IMR-90 (cell line): ENCODE results near the gene RAET1G. TPM values are rescaled to one million over a fixed set of nuclear protein-coding genes. Genes with fewer than 3 reads are reported as not detected.

Source experiments
- ATAC-seq: fragments of 200-7000 bp; cut with Tn5 transposase; 2 replicates; pipeline ENCODE4 v1.9.1; 2020; ENCODE audit warnings: low read depth, mild to moderate bottlenecking, moderate library complexity
- BruUV-seq: library from RNA; stranded (reverse); fragments of 400-500 nt; replicated peaks from 2 replicates; lab custom pipeline; 2021; lab: Mats Ljungman, UMichigan
- CTCF ChIA-PET: fragments of 300-600 bp; formaldehyde crosslinking; extraction: SDS; loops from one replicate; lab custom pipeline; 2021; ENCODE audit warnings: antibody characterized with exemption; lab: Yijun Ruan, JAX
- POLR2A ChIA-PET: fragments of 300-600 bp; sonication (Branson Sonifier 250); formaldehyde crosslinking; loops from one replicate; lab custom pipeline; 2022; ENCODE audit warnings: antibody characterized with exemption; ENCODE audit not compliant: unreplicated experiment; lab: Charles Lee
- DNase-seq: peaks from one replicate; pipeline ENCODE4 v3.0.0; 2013
- H2AFZ ChIP-seq: replicated peaks from 2 replicates; pipeline ENCODE3; 2013; ENCODE audit warnings: low read length, mild to moderate bottlenecking; ENCODE audit not compliant: poor library complexity
- H2AK5ac ChIP-seq: 2 replicates; pipeline ENCODE4 v1.6.1; 2013; ENCODE audit warnings: low read depth, low read length, inconsistent platforms
- H2AK9ac ChIP-seq: replicated peaks from 2 replicates; pipeline ENCODE3; 2013; ENCODE audit warnings: mild to moderate bottlenecking, low read depth, low read length, moderate library complexity; ENCODE audit not compliant: poor library complexity
- H2BK120ac ChIP-seq: 2 replicates; pipeline ENCODE4 v1.6.1; 2013; ENCODE audit warnings: low read depth, low read length, inconsistent platforms
- H2BK15ac ChIP-seq: 3 replicates; pipeline ENCODE4 v1.6.1; 2013; ENCODE audit warnings: low read depth, low read length, inconsistent platforms
- H2BK20ac ChIP-seq: 2 replicates; pipeline ENCODE4 v1.6.1; 2013; ENCODE audit warnings: low read depth, mild to moderate bottlenecking, inconsistent platforms, low read length, moderate library complexity
- H2BK5ac ChIP-seq: 2 replicates; pipeline ENCODE4 v1.6.1; 2013; ENCODE audit warnings: mild to moderate bottlenecking, low read depth, low read length, inconsistent platforms; ENCODE audit not compliant: poor library complexity, severe bottlenecking
- H3K14ac ChIP-seq: replicated peaks from 2 replicates; pipeline ENCODE4 v1.6.1; 2013; ENCODE audit warnings: low read depth, low read length, inconsistent platforms
- H3K18ac ChIP-seq: 2 replicates; pipeline ENCODE4 v1.6.1; 2013; ENCODE audit warnings: low read depth, low read length, control low read depth
- H3K23ac ChIP-seq: 2 replicates; pipeline ENCODE4 v1.6.1; 2013; ENCODE audit warnings: low read depth, low read length, inconsistent platforms
- H3K27ac ChIP-seq: 2 replicates; pipeline ENCODE4 v1.5.1; 2013; ENCODE audit warnings: mild to moderate bottlenecking, control low read depth, low read length; ENCODE audit not compliant: insufficient read depth
- H3K27me3 ChIP-seq: 2 replicates; pipeline ENCODE4 v1.6.1; 2013; ENCODE audit warnings: low read length; ENCODE audit not compliant: control insufficient read depth, insufficient read depth
- H3K36me3 ChIP-seq: 2 replicates; pipeline ENCODE4 v1.6.1; 2013; ENCODE audit warnings: low read length, mixed read lengths; ENCODE audit not compliant: control insufficient read depth, insufficient read depth
- H3K4ac ChIP-seq: 2 replicates; pipeline ENCODE4 v1.6.1; 2013; ENCODE audit warnings: low read depth, low read length, inconsistent platforms
- H3K4me1 ChIP-seq: 2 replicates; pipeline ENCODE4 v1.6.1; 2013; ENCODE audit warnings: low read length, mixed read lengths; ENCODE audit not compliant: control insufficient read depth, insufficient read depth
- H3K4me2 ChIP-seq: 2 replicates; pipeline ENCODE4 v1.6.1; 2013; ENCODE audit warnings: low read depth, mild to moderate bottlenecking, control low read depth, low read length, moderate library complexity
- H3K4me3 ChIP-seq: 2 replicates; pipeline ENCODE4 v1.5.1; 2013; ENCODE audit warnings: low read depth, mild to moderate bottlenecking, control low read depth, low read length, moderate library complexity; ENCODE audit not compliant: insufficient read depth
- H3K56ac ChIP-seq: 2 replicates; pipeline ENCODE4 v1.6.1; 2013; ENCODE audit warnings: low read length, inconsistent platforms; ENCODE audit not compliant: insufficient read depth; ENCODE audit errors: extremely low read depth
- H3K79me1 ChIP-seq, 2 experiments: 2 replicates each; pipeline ENCODE4 v1.6.1; 2013; ENCODE audit warnings: low read length in 2 of 2, inconsistent platforms in 1 of 2, low read depth in 1 of 2
- H3K9ac ChIP-seq: 2 replicates; pipeline ENCODE4 v1.6.1; 2013; ENCODE audit warnings: low read depth, low read length, control low read depth
- H3K9me1 ChIP-seq: 2 replicates; pipeline ENCODE4 v1.6.1; 2013; ENCODE audit warnings: low read length, inconsistent platforms; ENCODE audit not compliant: insufficient read depth
- H3K9me3 ChIP-seq: 2 replicates; pipeline ENCODE4 v1.6.1; 2013; ENCODE audit warnings: low read length; ENCODE audit not compliant: control insufficient read depth, insufficient read depth
- H4K20me1 ChIP-seq: 2 replicates; pipeline ENCODE4 v1.6.1; 2013; ENCODE audit warnings: low read length, inconsistent platforms; ENCODE audit not compliant: insufficient read depth
- H4K5ac ChIP-seq: 2 replicates; pipeline ENCODE4 v1.6.1; 2013; ENCODE audit warnings: mild to moderate bottlenecking, low read depth, low read length, control low read depth
- H4K8ac ChIP-seq, 2 experiments: 2 replicates each; pipeline ENCODE4 v1.6.1; 2013; ENCODE audit warnings: low read depth in 2 of 2, low read length in 2 of 2, control low read depth in 1 of 2, inconsistent platforms in 1 of 2
- H4K91ac ChIP-seq: 2 replicates; pipeline ENCODE4 v1.6.1; 2013; ENCODE audit warnings: low read depth, low read length, inconsistent platforms; ENCODE audit not compliant: insufficient read depth
- BHLHE40 ChIP-seq: fragments of 150-350 bp; IDR thresholded peaks from 2 replicates; pipeline ENCODE4 v1.6.1; 2016; ENCODE audit warnings: mild to moderate bottlenecking, low read depth, low read length
- CHD1 ChIP-seq: IDR thresholded peaks from 2 replicates; pipeline ENCODE4 v1.6.1; 2012; ENCODE audit warnings: low read depth, low read length, improper control_type of control experiment
- ELK1 ChIP-seq: fragments of 150-350 bp; IDR thresholded peaks from 2 replicates; pipeline ENCODE4 v1.6.1; 2016; ENCODE audit warnings: low read depth, mild to moderate bottlenecking, low read length, moderate library complexity, borderline replicate concordance
- MAFK ChIP-seq: IDR thresholded peaks from 2 replicates; pipeline ENCODE4 v1.6.1; 2012; ENCODE audit warnings: low read depth, low read length, improper control_type of control experiment
- POLR2A ChIP-seq: IDR thresholded peaks from 2 replicates; pipeline ENCODE4 v1.6.1; 2012; ENCODE audit warnings: mild to moderate bottlenecking, low read depth, low read length
- RCOR1 ChIP-seq: IDR thresholded peaks from 2 replicates; pipeline ENCODE4 v1.6.1; 2012; ENCODE audit warnings: mild to moderate bottlenecking, low read length, improper control_type of control experiment; ENCODE audit not compliant: insufficient replicate concordance
- RFX5 ChIP-seq: IDR thresholded peaks from 2 replicates; pipeline ENCODE4 v1.8.0; 2012; ENCODE audit warnings: low read depth, mild to moderate bottlenecking, low read length, moderate library complexity
- WGBS, 2 experiments: methylation state at CpG; one replicate each; pipeline versions ENCODE4 v1.1.5 to v1.1.7; 2013; ENCODE audit warnings: missing lambda C conversion rate in 2 of 2; ENCODE audit not compliant: insufficient read length in 1 of 2; ENCODE audit errors: extremely low coverage in 2 of 2; 5-methylcytosine and 5-hydroxymethylcytosine counted together
- dilution Hi-C: fragments of 300-500 bp; cut with HindIII; formaldehyde crosslinking; loops from one replicate; pipeline ENCODE4 v1.14.3; 2018; ENCODE audit warnings: low sequenced_read_pairs; ENCODE audit not compliant: unreplicated experiment
- in situ Hi-C: fragments of 300-500 bp; cut with MboI; formaldehyde crosslinking; loops from 3 replicates; pipeline ENCODE4 v1.14.3; 2019; ENCODE audit warnings: low sequenced_read_pairs, inconsistent platforms, mixed read lengths
- intact Hi-C: fragments of 100-400 bp; cut with micrococcal nuclease; formaldehyde crosslinking; loops from 2 replicates; pipeline ENCODE4 v1.10.0; 2022
- polyA plus RNA-seq, 3 experiments: library from polyadenylated mRNA; depleted of rRNA; stranded (reverse); fragments of >200 nt; gene quantifications; 2 replicates each; pipeline ENCODE4 v1.2.3, GENCODE V29; 2012; ENCODE audit warnings: low replicate concordance in 1 of 3
- total RNA-seq: library from RNA; depleted of rRNA; stranded (reverse); fragments of >200 nt; gene quantifications from 2 replicates; pipeline ENCODE4 v1.2.3, GENCODE V29; 2012

RAET1G gene
- total and polyA plus RNA-seq, 2 of the 4 experiments (the other 2 are of a cell fraction), result 1.3 to 4.2 TPM

- ATAC-seq (no peak), DNase-seq (peak; percentile 62)
- H3K4ac ChIP-seq, result peak overlapping the region; percentile 85
- peak overlapping the region; percentile 26 for H2AFZ ChIP-seq
- no peaks in the 10 kb centered on the region for H3K36me3 ChIP-seq
- H3K14ac ChIP-seq, result peak overlapping the region; percentile 84
- H2BK120ac ChIP-seq, result peak overlapping the region; percentile 92
- WGBS, 2 experiments, result 100% methylated on average over 2 of the region's 5 CpGs; no CpG with 5 or more reads in 1 of the 2 experiments
- H3K9me1 ChIP-seq, result peaks cover 20% of the 10 kb centered on the region
- H3K9ac ChIP-seq, result no peak overlapping the region
- H4K20me1 ChIP-seq, result no peaks in the 10 kb centered on the region
- H3K4me2 ChIP-seq, result no peak overlapping the region
- BruUV-seq, result no TSS peak
- peak overlapping the region; percentile 79 for H3K27ac ChIP-seq
- no peaks in the 10 kb centered on the region for H3K27me3 ChIP-seq
- H2BK20ac ChIP-seq, result peak overlapping the region; percentile 88
- ChIA-PET CTCF (interaction anchor here (0.6 kb wide), 1 partner anchor 865 kb away, joined by 7 read pairs; no protein-coding TSS in a partner anchor), POLR2A (no interaction called here)
- H2BK5ac ChIP-seq, result peak overlapping the region; percentile 91
- peak overlapping the region; percentile 33; the same call in 1 of the 2 replicates for H3K56ac ChIP-seq
- H3K4me3 ChIP-seq, result no peak overlapping the region
- H4K8ac ChIP-seq, result peak overlapping the region; percentile 48 to 91
- dilution Hi-C loops, result no loop called here
- H4K5ac ChIP-seq, result peak overlapping the region; percentile 41
- in situ Hi-C loops, result no loop called here
- no peaks in the 10 kb centered on the region for H3K9me3 ChIP-seq
- H3K79me1 ChIP-seq, result peaks cover 0 to 11% of the 10 kb centered on the region in 2 experiments; a peak in 1 of 4 replicates
- H3K4me1 ChIP-seq, result peaks cover 24% of the 10 kb centered on the region
- peak overlapping the region; percentile 88 for H3K18ac ChIP-seq
- peak overlapping the region; percentile 87 for H2AK9ac ChIP-seq
- H2AK5ac ChIP-seq, result peak overlapping the region; percentile 96
- TF ChIP-seq ELK1 (no peak), RFX5 (no peak), CHD1 (no peak), POLR2A (no peak), RCOR1 (no peak), MAFK (no peak), BHLHE40 (no peak)
- H2BK15ac ChIP-seq, result peak overlapping the region; percentile 89
- intact Hi-C loops, result no loop called here
- peak overlapping the region; percentile 72 for H3K23ac ChIP-seq
- H4K91ac ChIP-seq, result peak overlapping the region; percentile 94
Observed at GRCh38 chr6:149895833-149896271, 27.1 kb downstream of the RAET1G start.
